Effector memory CD8-positive, alpha-beta T cell (primary cell): ENCODE measurements around the gene SMAP1.

Source experiments
- ATAC-seq: fragments of 150-1000 bp; cut with Tn5 transposase; replicated peaks from 2 replicates; pipeline ENCODE4 v1.10.0; 2021; ENCODE audit warnings: mild to moderate bottlenecking, moderate library complexity
- DNase-seq, 3 experiments: peaks; one replicate each; pipeline ENCODE4 v3.0.0; 2021
- H3K27ac Mint-ChIP-seq, 2 donors: one replicate each; pipeline ENCODE4 v1.8.0; 2022; ENCODE audit warnings: mild to moderate bottlenecking in 2 of 2, mixed read lengths in 2 of 2, moderate library complexity in 2 of 2
- H3K27me3 Mint-ChIP-seq, 2 donors: one replicate each; pipeline ENCODE4 v1.8.0; 2022; ENCODE audit warnings: mixed read lengths in 2 of 2
- H3K36me3 Mint-ChIP-seq: one replicate; pipeline ENCODE4 v1.8.0; 2022; ENCODE audit warnings: mild to moderate bottlenecking, moderate library complexity, mixed read lengths; ENCODE audit not compliant: insufficient read depth
- H3K4me1 Mint-ChIP-seq, 2 donors: one replicate each; pipeline ENCODE4 v1.8.0; 2022; ENCODE audit warnings: low read depth in 2 of 2, mixed read lengths in 2 of 2
- H3K4me3 Mint-ChIP-seq, 2 donors: one replicate each; pipeline ENCODE4 v1.8.0; 2022; ENCODE audit warnings: mild to moderate bottlenecking in 2 of 2, mixed read lengths in 2 of 2, moderate library complexity in 2 of 2
- H3K9me3 Mint-ChIP-seq, 2 donors: one replicate each; pipeline ENCODE4 v1.8.0; 2022; ENCODE audit warnings: mixed read lengths in 2 of 2

The SMAP1 gene

DNA sequence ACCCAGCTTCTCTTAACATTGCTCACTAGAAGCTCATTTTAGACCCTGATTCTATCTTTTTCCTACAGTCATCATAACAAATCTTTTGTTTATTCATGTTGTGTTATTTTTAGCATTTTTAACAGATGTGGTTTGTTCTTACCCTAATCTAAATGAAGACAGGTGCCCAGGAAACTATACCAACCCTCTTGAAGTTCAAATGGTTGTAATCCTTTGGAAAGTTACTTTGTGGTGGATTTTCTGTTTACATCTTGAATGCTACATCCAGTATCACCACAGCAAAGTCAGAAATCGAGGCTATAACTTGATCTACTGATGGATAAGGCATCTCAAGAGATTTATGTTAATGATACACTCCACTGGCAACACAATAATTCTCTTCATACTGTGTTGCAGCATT is 26.2 kb downstream of the SMAP1 start:
- Mint-ChIP-seq H3K4me3 (no peak overlapping the region), H3K4me1 (peaks cover 64 to 79% of the 10 kb centered on the region in 2 donors), H3K36me3 (no peaks in the 10 kb centered on the region), H3K27me3 (no peaks in the 10 kb centered on the region), H3K9me3 (no peaks in the 10 kb centered on the region), H3K27ac (peak overlapping the region in 1 of 2 donors; percentile 15)
- ATAC-seq (no peak), DNase-seq (no peak)

GRCh38 chr6:70694371-70694770 is 26.7 kb downstream of the SMAP1 start:
- H3K36me3 Mint-ChIP-seq = no peaks in the 10 kb centered on the region
- H3K27me3 Mint-ChIP-seq = no peaks in the 10 kb centered on the region
- DNase-seq = no peak
- H3K27ac Mint-ChIP-seq = peak overlapping the region in 1 of 2 donors; percentile 15
- peaks cover 69 to 81% of the 10 kb centered on the region in 2 donors for H3K4me1 Mint-ChIP-seq
- ATAC-seq = no peak
- H3K4me3 Mint-ChIP-seq = no peak overlapping the region
- H3K9me3 Mint-ChIP-seq = no peaks in the 10 kb centered on the region

DNA sequence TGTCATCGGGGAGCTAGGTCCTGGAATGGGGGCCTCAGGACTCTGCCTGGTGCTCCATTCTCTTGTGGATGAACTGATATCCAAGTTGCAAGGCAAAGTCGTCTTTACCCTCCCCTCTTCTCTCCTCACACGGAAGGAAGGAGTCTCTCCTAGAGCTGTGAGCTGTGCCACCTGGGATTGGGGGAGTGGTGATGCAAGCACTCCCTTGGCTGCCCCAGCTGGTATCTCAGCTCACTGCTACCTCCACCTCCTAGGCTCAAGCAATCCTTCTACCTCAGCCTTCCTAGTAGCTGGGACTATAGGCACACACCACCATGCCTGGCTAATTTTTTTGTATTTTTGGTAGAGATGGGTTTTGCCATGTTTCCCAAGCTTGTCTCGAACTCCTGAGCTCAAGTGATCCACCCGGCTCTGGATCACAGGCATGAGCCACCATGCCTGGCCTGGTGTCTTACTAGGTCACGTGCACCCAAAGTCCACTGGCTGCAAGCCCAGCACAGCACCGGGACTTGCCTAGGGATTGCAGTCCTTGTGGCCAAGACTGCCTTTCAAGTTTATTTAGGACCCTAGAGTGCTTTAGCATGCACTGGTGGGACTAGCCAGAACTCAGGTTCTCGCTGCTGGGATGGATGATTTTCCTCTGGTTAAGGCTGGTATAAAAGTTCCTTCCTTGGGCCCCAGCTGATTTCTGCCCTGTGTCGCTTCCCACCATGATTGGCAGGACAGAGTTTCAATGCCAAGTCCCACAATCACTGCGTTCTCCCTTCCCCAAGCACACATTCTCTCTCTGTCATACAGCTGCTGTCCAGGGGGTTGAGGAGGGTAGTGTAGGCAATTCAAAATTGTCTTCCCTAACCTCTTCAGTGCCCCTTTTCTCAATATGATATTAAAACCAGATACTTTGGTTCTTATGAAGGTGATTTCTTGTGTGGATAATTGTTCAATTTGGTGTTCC is 33.5 kb downstream of the SMAP1 start:
- ATAC-seq (no peak), DNase-seq (no peak)
- H3K4me3 Mint-ChIP-seq = no peak overlapping the region
- peak overlapping the region; percentile 51 to 85 for H3K27ac Mint-ChIP-seq
- H3K27me3 Mint-ChIP-seq = no peaks in the 10 kb centered on the region
- no peaks in the 10 kb centered on the region for H3K9me3 Mint-ChIP-seq
- H3K4me1 Mint-ChIP-seq = peaks cover 59 to 74% of the 10 kb centered on the region in 2 donors
- H3K36me3 Mint-ChIP-seq = peaks cover 10% of the 10 kb centered on the region

DNA sequence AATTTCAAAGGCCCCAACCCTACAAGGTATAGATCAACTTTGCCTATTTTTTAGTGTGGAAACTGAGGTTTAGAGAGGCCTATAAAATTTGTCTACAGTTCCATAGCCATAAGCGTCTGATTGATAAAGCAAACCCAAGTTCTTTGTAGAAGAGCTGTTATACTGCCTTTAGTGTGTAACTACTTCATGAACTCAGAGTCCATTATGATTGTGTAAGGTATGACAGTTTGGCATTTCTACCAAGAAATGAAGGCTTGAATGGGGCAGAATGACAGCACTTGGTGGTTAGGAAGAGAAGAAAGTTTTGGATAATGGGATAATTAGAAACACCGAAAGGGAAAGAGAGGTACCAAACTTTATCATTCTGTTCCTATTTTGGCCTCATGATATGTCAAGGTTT is 38.1 kb downstream of the SMAP1 start:
- Mint-ChIP-seq H3K4me3 (no peak overlapping the region), H3K9me3 (no peaks in the 10 kb centered on the region), H3K4me1 (peaks cover 33 to 59% of the 10 kb centered on the region in 2 donors), H3K27me3 (no peaks in the 10 kb centered on the region), H3K36me3 (peaks cover 10% of the 10 kb centered on the region), H3K27ac (peak overlapping the region in 1 of 2 donors; percentile 36)
- no peak for ATAC-seq
- no peak for DNase-seq

GRCh38 chr6:70706491-70707123 is 38.9 kb downstream of the SMAP1 start:
- H3K4me3 Mint-ChIP-seq = no peak overlapping the region
- no peaks in the 10 kb centered on the region for H3K27me3 Mint-ChIP-seq
- no peak overlapping the region for H3K27ac Mint-ChIP-seq
- no peaks in the 10 kb centered on the region for H3K9me3 Mint-ChIP-seq
- H3K4me1 Mint-ChIP-seq = peaks cover 25 to 51% of the 10 kb centered on the region in 2 donors
- DNase-seq (peak; percentile 11 to 25 (median 25)), ATAC-seq (peak; percentile 29)
- H3K36me3 Mint-ChIP-seq = peaks cover 10% of the 10 kb centered on the region

GRCh38 chr6:70707893-70708292 is 40.2 kb downstream of the SMAP1 start:
- H3K27ac Mint-ChIP-seq = peak overlapping the region; percentile 3 to 70
- H3K27me3 Mint-ChIP-seq = no peaks in the 10 kb centered on the region
- peaks cover 11% of the 10 kb centered on the region for H3K36me3 Mint-ChIP-seq
- no peak for ATAC-seq
- no peaks in the 10 kb centered on the region for H3K9me3 Mint-ChIP-seq
- H3K4me1 Mint-ChIP-seq = peaks cover 19 to 41% of the 10 kb centered on the region in 2 donors
- DNase-seq = no peak
- H3K4me3 Mint-ChIP-seq = no peak overlapping the region

GRCh38 chr6:70708448-70708847 is 40.8 kb downstream of the SMAP1 start:
- H3K36me3 Mint-ChIP-seq = peaks cover 10% of the 10 kb centered on the region
- peaks cover 25 to 45% of the 10 kb centered on the region in 2 donors for H3K4me1 Mint-ChIP-seq
- no peaks in the 10 kb centered on the region for H3K27me3 Mint-ChIP-seq
- peak overlapping the region in 1 of 2 donors; percentile 51 for H3K4me3 Mint-ChIP-seq
- H3K9me3 Mint-ChIP-seq = no peaks in the 10 kb centered on the region
- DNase-seq (no peak), ATAC-seq (peak; percentile 43)
- peak overlapping the region; percentile 3 to 70 for H3K27ac Mint-ChIP-seq

DNA sequence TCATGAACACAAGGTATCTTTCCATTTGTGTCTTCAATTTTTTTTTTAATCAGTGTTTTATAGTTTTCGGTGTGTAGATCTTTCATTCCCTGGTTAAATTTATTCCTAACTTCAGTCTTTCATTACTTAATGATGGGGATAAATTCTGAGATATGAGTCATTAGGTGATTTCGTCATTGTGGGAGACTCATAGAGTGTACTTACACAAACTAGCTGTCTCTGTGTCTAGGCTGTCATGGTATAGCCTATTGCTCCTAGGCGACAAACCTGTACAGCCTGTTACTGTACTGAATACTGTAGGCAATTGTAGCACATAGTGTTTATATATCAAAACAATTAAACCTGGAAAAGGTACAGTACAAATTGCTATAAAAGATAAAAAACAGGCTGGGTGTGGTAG is 42.1 kb downstream of the SMAP1 start:
- peaks cover 25 to 45% of the 10 kb centered on the region in 2 donors for H3K4me1 Mint-ChIP-seq
- DNase-seq (no peak), ATAC-seq (no peak)
- peak overlapping the region in 1 of 2 donors; percentile 74 for H3K27ac Mint-ChIP-seq
- H3K9me3 Mint-ChIP-seq = peaks cover 1 to 10% of the 10 kb centered on the region in 2 donors
- H3K36me3 Mint-ChIP-seq = peaks cover 10% of the 10 kb centered on the region
- H3K27me3 Mint-ChIP-seq = no peaks in the 10 kb centered on the region
- no peak overlapping the region for H3K4me3 Mint-ChIP-seq

- ATAC-seq = no peak
- no peaks in the 10 kb centered on the region for H3K27me3 Mint-ChIP-seq
- peaks cover 7% of the 10 kb centered on the region for H3K36me3 Mint-ChIP-seq
- no peak overlapping the region for H3K27ac Mint-ChIP-seq
- H3K9me3 Mint-ChIP-seq = peaks cover 1 to 10% of the 10 kb centered on the region in 2 donors
- peaks cover 34 to 37% of the 10 kb centered on the region in 2 donors for H3K4me1 Mint-ChIP-seq
- DNase-seq = no peak
- H3K4me3 Mint-ChIP-seq = no peak overlapping the region
Observed at GRCh38 chr6:70714716-70715257, 47.1 kb downstream of the SMAP1 start.

- peak overlapping the region; percentile 73 to 79 for H3K27ac Mint-ChIP-seq
- H3K4me3 Mint-ChIP-seq = peak overlapping the region; percentile 7 to 46
- ATAC-seq = peak; percentile 91
Observed at GRCh38 chr6:70717038-70717801, 49.5 kb downstream of the SMAP1 start.

DNA sequence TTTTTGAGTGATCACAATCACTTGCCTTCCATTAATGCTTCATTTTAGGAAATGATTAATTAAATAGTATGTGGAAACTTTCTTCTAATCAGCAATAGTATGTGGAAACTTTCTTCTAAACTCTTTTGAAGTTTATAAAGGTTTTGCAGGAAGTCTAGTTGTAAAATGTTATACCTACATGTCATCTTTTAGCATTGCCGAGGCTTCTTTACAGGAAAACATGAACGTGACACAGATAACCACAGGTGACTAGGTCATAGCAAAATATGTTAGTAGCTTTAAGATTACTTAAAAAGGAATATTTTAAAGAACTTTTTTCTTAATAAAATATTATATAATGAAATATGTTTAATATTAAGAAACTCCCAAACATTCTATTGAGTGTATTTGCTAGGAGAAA is 56.8 kb downstream of the SMAP1 start:
- DNase-seq (no peak), ATAC-seq (peak; percentile 48)
- Mint-ChIP-seq H3K4me1 (peaks cover 31 to 55% of the 10 kb centered on the region in 2 donors), H3K27ac (peak overlapping the region; percentile 16 to 51), H3K36me3 (peaks cover 5% of the 10 kb centered on the region), H3K27me3 (no peaks in the 10 kb centered on the region), H3K9me3 (no peaks in the 10 kb centered on the region), H3K4me3 (peak overlapping the region in 1 of 2 donors; percentile 47)

More at GRCh38 chr6:70717038-70717801, 49.5 kb downstream of the SMAP1 start:
- peaks cover 42 to 46% of the 10 kb centered on the region in 2 donors for H3K4me1 Mint-ChIP-seq
- H3K9me3 Mint-ChIP-seq = peaks cover 1 to 10% of the 10 kb centered on the region in 2 donors
- peaks cover 7% of the 10 kb centered on the region for H3K36me3 Mint-ChIP-seq
- H3K27me3 Mint-ChIP-seq = no peaks in the 10 kb centered on the region
- DNase-seq = no peak

- H3K27ac Mint-ChIP-seq = peak overlapping the region in 1 of 2 donors; percentile 36
- no peaks in the 10 kb centered on the region for H3K27me3 Mint-ChIP-seq
- H3K36me3 Mint-ChIP-seq = peaks cover 5% of the 10 kb centered on the region
Observed at GRCh38 chr6:70725817-70726415, 58.2 kb downstream of the SMAP1 start.

More at GRCh38 chr6:70725817-70726415, 58.2 kb downstream of the SMAP1 start:
- H3K4me3 Mint-ChIP-seq = peak overlapping the region in 1 of 2 donors; percentile 34
- H3K4me1 Mint-ChIP-seq = peaks cover 35 to 59% of the 10 kb centered on the region in 2 donors
- no peak for ATAC-seq
- no peak for DNase-seq
- no peaks in the 10 kb centered on the region for H3K9me3 Mint-ChIP-seq
